NCI-H524 treated with DMSO at 0.1 percent for 48 hours (cell line): ENCODE measurements around the gene DNAJC3.
"Not testable (repeated sequence)": the region's sequence is repeated elsewhere in the genome, so short reads cannot be mapped to it uniquely, and the experiment has no call there.

ENCODE experiments used
- DNase-seq: peaks from one replicate; lab custom pipeline; 2025; lab: John Stamatoyannopoulos, UW

The DNAJC3 gene

GRCh38 chr13:95676762-95677563 is at the start of gene DNAJC3:
DNAJC3 (plus strand) TSS chr13:95677139; CDS start chr13:95677256, 117 bp downstream.
- DNase-seq = peak; percentile 78

- no peak for DNase-seq
These were observed 49.3 kb upstream of the DNAJC3 start for GRCh38 chr13:95627590-95627989.

GRCh38 chr13:95628488-95628887 is 48.5 kb upstream of the DNAJC3 start:
- no peak for DNase-seq

- no peak for DNase-seq
These were observed 47.9 kb upstream of the DNAJC3 start for GRCh38 chr13:95629071-95629470.

GRCh38 chr13:95630593-95630992 is 46.3 kb upstream of the DNAJC3 start:
- no peak for DNase-seq

GRCh38 chr13:95636853-95637252 is 40.1 kb upstream of the DNAJC3 start:
- DNase-seq = no peak

- no peak for DNase-seq
These were observed 35.5 kb upstream of the DNAJC3 start for GRCh38 chr13:95641291-95642027.

- DNase-seq = no peak
These were observed 34.8 kb upstream of the DNAJC3 start for GRCh38 chr13:95642028-95642621.

- DNase-seq = no peak
These were observed 33.9 kb upstream of the DNAJC3 start for GRCh38 chr13:95642999-95643398.

GRCh38 chr13:95643571-95643935 is 33.4 kb upstream of the DNAJC3 start:
- DNase-seq = peak; percentile 13

- DNase-seq = no peak
These were observed 32.9 kb upstream of the DNAJC3 start for GRCh38 chr13:95643936-95644598.

GRCh38 chr13:95644601-95645052 is 32.3 kb upstream of the DNAJC3 start, which contains the start of gene DZIP1:
DZIP1 (minus strand) TSS chr13:95644706; CDS start chr13:95642029, 2,677 bp downstream.
- DNase-seq = peak; percentile 44

- DNase-seq = no peak
These were observed 29.6 kb upstream of the DNAJC3 start for GRCh38 chr13:95647321-95647720.

GRCh38 chr13:95650696-95651095 is 26.2 kb upstream of the DNAJC3 start:
- DNase-seq = no peak

GRCh38 chr13:95652244-95652764 is 24.6 kb upstream of the DNAJC3 start:
- no peak for DNase-seq

- DNase-seq = no peak
These were observed 24.1 kb upstream of the DNAJC3 start for GRCh38 chr13:95652821-95653220.

GRCh38 chr13:95656386-95657015 is 20.4 kb upstream of the DNAJC3 start:
- no peak for DNase-seq

GRCh38 chr13:95659500-95659899 is 17.4 kb upstream of the DNAJC3 start:
- no peak for DNase-seq

GRCh38 chr13:95660981-95661581 is 15.9 kb upstream of the DNAJC3 start:
- no peak for DNase-seq

GRCh38 chr13:95667235-95667634 is 9.7 kb upstream of the DNAJC3 start:
- not testable (repeated sequence) for DNase-seq

- no peak for DNase-seq
These were observed 5.3 kb upstream of the DNAJC3 start for GRCh38 chr13:95671597-95671996.
